ENCODE data around the gene ZNF619.
"Not testable (repeated sequence)": the region's sequence is repeated elsewhere in the genome, so short reads cannot be mapped to it uniquely, and the experiment has no call there.

Gene ZNF619

GRCh38 chr3:40476478-40477470, at the start of gene ZNF619:
Gene ZNF619 (plus strand): TSS chr3:40477122. CDS start chr3:40477980, 858 bp downstream.
- in situ Hi-C loops (cut with MboI; ENCODE audit: low sequenced_read_pairs), result no loop called here

- in situ Hi-C loops (cut with MboI; ENCODE audit: low sequenced_read_pairs), result no loop called here
Observed at GRCh38 chr3:40432793-40433192, 44.1 kb upstream of the ZNF619 start.

GRCh38 chr3:40437889-40438288, 39.0 kb upstream of the ZNF619 start:
- in situ Hi-C loops (cut with MboI; ENCODE audit: low sequenced_read_pairs), result no loop called here

GRCh38 chr3:40445062-40445461, 31.9 kb upstream of the ZNF619 start:
- in situ Hi-C loops (cut with MboI; ENCODE audit: low sequenced_read_pairs), result no loop called here

GRCh38 chr3:40445880-40446279, 31.0 kb upstream of the ZNF619 start:
- in situ Hi-C loops (cut with MboI; ENCODE audit: low sequenced_read_pairs), result no loop called here

GRCh38 chr3:40450438-40450837, 26.5 kb upstream of the ZNF619 start:
- in situ Hi-C loops (cut with MboI; ENCODE audit: low sequenced_read_pairs), result no loop called here

GRCh38 chr3:40451551-40451950, 25.4 kb upstream of the ZNF619 start:
- in situ Hi-C loops (cut with MboI; ENCODE audit: low sequenced_read_pairs), result no loop called here

- in situ Hi-C loops (cut with MboI; ENCODE audit: low sequenced_read_pairs), result no loop called here
Observed at GRCh38 chr3:40452057-40452456, 24.9 kb upstream of the ZNF619 start.

GRCh38 chr3:40452562-40452875, 24.4 kb upstream of the ZNF619 start:
- in situ Hi-C loops (cut with MboI; ENCODE audit: low sequenced_read_pairs), result no loop called here

GRCh38 chr3:40452876-40453730, 23.8 kb upstream of the ZNF619 start:
- in situ Hi-C loops (cut with MboI; ENCODE audit: low sequenced_read_pairs), result no loop called here

GRCh38 chr3:40453933-40454332, 23.0 kb upstream of the ZNF619 start:
- in situ Hi-C loops (cut with MboI; ENCODE audit: low sequenced_read_pairs), result no loop called here

- in situ Hi-C loops (cut with MboI; ENCODE audit: low sequenced_read_pairs), result no loop called here
Observed at GRCh38 chr3:40455328-40455727, 21.6 kb upstream of the ZNF619 start.

- in situ Hi-C loops (cut with MboI; ENCODE audit: low sequenced_read_pairs), result no loop called here
Observed at GRCh38 chr3:40456279-40456939, 20.5 kb upstream of the ZNF619 start.

- in situ Hi-C loops (cut with MboI; ENCODE audit: low sequenced_read_pairs), result no loop called here
Observed at GRCh38 chr3:40456940-40457823, 19.7 kb upstream of the ZNF619 start, which contains the start of gene RPL14. Gene RPL14 (plus strand): TSS chr3:40457339. CDS start chr3:40457472, 133 bp downstream.

GRCh38 chr3:40458473-40458872, 18.4 kb upstream of the ZNF619 start:
- in situ Hi-C loops (cut with MboI; ENCODE audit: low sequenced_read_pairs), result no loop called here

- in situ Hi-C loops (cut with MboI; ENCODE audit: low sequenced_read_pairs), result not testable (repeated sequence)
Observed at GRCh38 chr3:40460481-40460880, 16.4 kb upstream of the ZNF619 start.

GRCh38 chr3:40461161-40461560, 15.8 kb upstream of the ZNF619 start:
- in situ Hi-C loops (cut with MboI; ENCODE audit: low sequenced_read_pairs), result no loop called here

- in situ Hi-C loops (cut with MboI; ENCODE audit: low sequenced_read_pairs), result not testable (repeated sequence)
Observed at GRCh38 chr3:40462838-40463237, 14.1 kb upstream of the ZNF619 start.

- in situ Hi-C loops (cut with MboI; ENCODE audit: low sequenced_read_pairs), result no loop called here
Observed at GRCh38 chr3:40463579-40463978, 13.3 kb upstream of the ZNF619 start.

Measured in HL-60/S4 (cell line).